K562 (cell line): ENCODE measurements around the gene TMEM273. TPM values are rescaled to one million over a fixed set of nuclear protein-coding genes. Genes with fewer than 3 reads are reported as not detected.

Experiments used
- CEBPG ChIP-seq, 3 experiments: fragments of 200-800 bp in 1 of 3; sonication (Bioruptor generic) in 1 of 3; sonication (generic) in 1 of 3; formaldehyde crosslinking in 1 of 3; IDR thresholded peaks in 2 of 3; conservative IDR thresholded peaks in 1 of 3; 2 replicates each; pipeline versions ENCODE4 v1.6.1 to v1.8.0; 2016 to 2022; ENCODE audit warnings: missing compliant biosample characterization in 2 of 3, missing genetic modification characterization in 2 of 3, mild to moderate bottlenecking in 1 of 3, missing genetic modification reagents in 1 of 3
- CSDE1 ChIP-seq, 2 experiments: fragments of 450-650 bp; IDR thresholded peaks; 2 replicates each; pipeline ENCODE4 v1.6.1; 2016; ENCODE audit warnings: mild to moderate bottlenecking in 1 of 2
- EP400 ChIP-seq: fragments of 450-650 bp; IDR thresholded peaks from 2 replicates; pipeline ENCODE4 v1.6.1; 2017; ENCODE audit warnings: antibody characterized with exemption, mild to moderate bottlenecking, moderate library complexity
- KAT8 ChIP-seq: fragments of 450-650 bp; IDR thresholded peaks from 2 replicates; pipeline ENCODE4 v1.6.1; 2016; ENCODE audit warnings: low read depth, mild to moderate bottlenecking
- KDM4B ChIP-seq, 2 experiments: fragments of 450-650 bp in 1 of 2; sonication (generic) in 1 of 2; IDR thresholded peaks; 2 replicates each; pipeline ENCODE4 v1.6.1; 2016 to 2017; ENCODE audit warnings: borderline replicate concordance in 2 of 2, antibody characterized with exemption in 1 of 2, low read depth in 1 of 2, mild to moderate bottlenecking in 1 of 2
- KLF16 ChIP-seq: IDR thresholded peaks from 2 replicates; pipeline ENCODE4 v1.6.1; 2016; ENCODE audit warnings: antibody characterized with exemption
- MYNN ChIP-seq, 2 experiments: sonication (generic); formaldehyde crosslinking in 1 of 2; IDR thresholded peaks; 2 replicates each; pipeline versions ENCODE4 v1.5.0 to v1.6.1; 2016 to 2020; ENCODE audit warnings: antibody characterized with exemption in 1 of 2, missing genetic modification reagents in 1 of 2
- NFYB ChIP-seq: IDR thresholded peaks from 2 replicates; pipeline ENCODE4 v1.6.1; 2011; ENCODE audit warnings: mild to moderate bottlenecking, moderate library complexity; ENCODE audit not compliant: insufficient read length; ENCODE audit errors: extremely low read depth
- SMAD1 ChIP-seq: fragments of 150-350 bp; IDR thresholded peaks from 2 replicates; pipeline ENCODE4 v1.6.1; 2014; ENCODE audit warnings: low read length, low read depth; ENCODE audit not compliant: partially characterized antibody
- SMAD2 ChIP-seq: fragments of 150-350 bp; IDR thresholded peaks from 2 replicates; pipeline ENCODE4 v1.6.1; 2014; ENCODE audit warnings: low read depth, mild to moderate bottlenecking, low read length
- ZNF561 ChIP-seq: fragments of 450-650 bp; formaldehyde crosslinking; conservative IDR thresholded peaks from 2 replicates; pipeline ENCODE4 v1.4.0; 2020; ENCODE audit warnings: mild to moderate bottlenecking, moderate library complexity
- polyA plus RNA-seq, 8 experiments: library from polyadenylated mRNA; depleted of rRNA in 4 of 8; stranded (reverse) in 5 of 8; unstranded in 3 of 8; fragments of >200 nt; fragmentation: Nextera tagmentation in 2 of 8; fragmentation: Illumina TruSeq in 1 of 8; extraction: Ambion mirVana in 2 of 8; extraction: Trizol in 1 of 8; gene quantifications; 2 replicates each; pipeline versions ENCODE4 v1.2.1 to v1.2.3, GENCODE V29; 2011 to 2014; ENCODE audit warnings: inconsistent platforms in 1 of 8, missing spikeins in 1 of 8
- total RNA-seq, 7 experiments: library from RNA; depleted of rRNA in 6 of 7; stranded (reverse); fragments of >200 nt in 6 of 7; fragmentation: Illumina TruSeq in 2 of 7; extraction: Trizol in 2 of 7; gene quantifications; 2 replicates each; pipeline versions ENCODE4 v1.2.1 to v1.2.3, GENCODE V29; 2011 to 2021; ENCODE audit warnings: low replicate concordance in 1 of 7
- TF ChIP-seq, protein P1 (sequence below): fragments of 450-650 bp; IDR thresholded peaks from 2 replicates; pipeline ENCODE4 v1.6.1; 2016; ENCODE audit warnings: mild to moderate bottlenecking, moderate library complexity
- TF ChIP-seq, protein P2 (sequence below): fragments of 250-450 bp; sonication (Bioruptor Pico); IDR thresholded peaks from 2 replicates; pipeline ENCODE4 v1.5.0; 2021
- TF ChIP-seq, protein P3 (sequence below): fragments of 450-650 bp; IDR thresholded peaks from 2 replicates; pipeline ENCODE4 v1.6.1; 2016; ENCODE audit warnings: antibody characterized with exemption

TMEM273 gene
- total and polyA plus RNA-seq, 9 of the 15 experiments (the other 6 are each of a cell fraction or from before 2014, with no cell fraction given) = 39.2 to 131 (median 95.6) TPM

DNA sequence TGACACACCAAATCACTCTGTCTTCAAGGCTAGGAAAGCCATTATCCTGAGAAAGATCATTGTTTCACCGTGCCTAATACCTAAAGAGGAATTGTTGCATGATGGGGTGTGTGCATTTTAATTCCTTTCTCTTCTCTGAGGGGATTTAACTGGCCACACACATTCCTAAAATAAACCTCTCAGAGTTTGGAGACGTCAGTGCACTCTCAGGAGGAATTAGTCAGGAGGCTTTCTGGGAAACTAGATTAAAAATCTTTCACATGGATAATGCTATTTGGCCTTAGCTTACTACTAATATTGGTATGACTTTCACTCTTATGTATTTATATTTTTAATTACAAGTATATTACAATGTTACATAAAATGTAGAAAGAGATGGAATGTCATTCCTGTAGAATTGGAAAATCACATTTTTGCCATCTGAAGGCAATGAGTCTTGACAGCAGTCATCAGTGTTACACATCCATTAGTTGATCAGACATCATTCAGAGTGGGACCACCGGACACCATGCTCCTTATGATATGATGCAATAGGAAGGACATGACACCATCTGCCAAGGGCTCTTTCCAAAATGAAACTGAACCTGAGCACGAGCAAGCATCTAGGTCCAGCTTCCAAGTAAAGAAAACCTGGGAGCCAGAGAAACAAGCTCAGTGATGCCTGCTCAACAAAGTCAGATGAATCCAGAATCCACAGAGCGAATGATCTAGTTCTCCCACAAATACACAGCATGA, 43.1 kb upstream of the TMEM273 start (continued):
- TF ChIP-seq, protein P1, sequence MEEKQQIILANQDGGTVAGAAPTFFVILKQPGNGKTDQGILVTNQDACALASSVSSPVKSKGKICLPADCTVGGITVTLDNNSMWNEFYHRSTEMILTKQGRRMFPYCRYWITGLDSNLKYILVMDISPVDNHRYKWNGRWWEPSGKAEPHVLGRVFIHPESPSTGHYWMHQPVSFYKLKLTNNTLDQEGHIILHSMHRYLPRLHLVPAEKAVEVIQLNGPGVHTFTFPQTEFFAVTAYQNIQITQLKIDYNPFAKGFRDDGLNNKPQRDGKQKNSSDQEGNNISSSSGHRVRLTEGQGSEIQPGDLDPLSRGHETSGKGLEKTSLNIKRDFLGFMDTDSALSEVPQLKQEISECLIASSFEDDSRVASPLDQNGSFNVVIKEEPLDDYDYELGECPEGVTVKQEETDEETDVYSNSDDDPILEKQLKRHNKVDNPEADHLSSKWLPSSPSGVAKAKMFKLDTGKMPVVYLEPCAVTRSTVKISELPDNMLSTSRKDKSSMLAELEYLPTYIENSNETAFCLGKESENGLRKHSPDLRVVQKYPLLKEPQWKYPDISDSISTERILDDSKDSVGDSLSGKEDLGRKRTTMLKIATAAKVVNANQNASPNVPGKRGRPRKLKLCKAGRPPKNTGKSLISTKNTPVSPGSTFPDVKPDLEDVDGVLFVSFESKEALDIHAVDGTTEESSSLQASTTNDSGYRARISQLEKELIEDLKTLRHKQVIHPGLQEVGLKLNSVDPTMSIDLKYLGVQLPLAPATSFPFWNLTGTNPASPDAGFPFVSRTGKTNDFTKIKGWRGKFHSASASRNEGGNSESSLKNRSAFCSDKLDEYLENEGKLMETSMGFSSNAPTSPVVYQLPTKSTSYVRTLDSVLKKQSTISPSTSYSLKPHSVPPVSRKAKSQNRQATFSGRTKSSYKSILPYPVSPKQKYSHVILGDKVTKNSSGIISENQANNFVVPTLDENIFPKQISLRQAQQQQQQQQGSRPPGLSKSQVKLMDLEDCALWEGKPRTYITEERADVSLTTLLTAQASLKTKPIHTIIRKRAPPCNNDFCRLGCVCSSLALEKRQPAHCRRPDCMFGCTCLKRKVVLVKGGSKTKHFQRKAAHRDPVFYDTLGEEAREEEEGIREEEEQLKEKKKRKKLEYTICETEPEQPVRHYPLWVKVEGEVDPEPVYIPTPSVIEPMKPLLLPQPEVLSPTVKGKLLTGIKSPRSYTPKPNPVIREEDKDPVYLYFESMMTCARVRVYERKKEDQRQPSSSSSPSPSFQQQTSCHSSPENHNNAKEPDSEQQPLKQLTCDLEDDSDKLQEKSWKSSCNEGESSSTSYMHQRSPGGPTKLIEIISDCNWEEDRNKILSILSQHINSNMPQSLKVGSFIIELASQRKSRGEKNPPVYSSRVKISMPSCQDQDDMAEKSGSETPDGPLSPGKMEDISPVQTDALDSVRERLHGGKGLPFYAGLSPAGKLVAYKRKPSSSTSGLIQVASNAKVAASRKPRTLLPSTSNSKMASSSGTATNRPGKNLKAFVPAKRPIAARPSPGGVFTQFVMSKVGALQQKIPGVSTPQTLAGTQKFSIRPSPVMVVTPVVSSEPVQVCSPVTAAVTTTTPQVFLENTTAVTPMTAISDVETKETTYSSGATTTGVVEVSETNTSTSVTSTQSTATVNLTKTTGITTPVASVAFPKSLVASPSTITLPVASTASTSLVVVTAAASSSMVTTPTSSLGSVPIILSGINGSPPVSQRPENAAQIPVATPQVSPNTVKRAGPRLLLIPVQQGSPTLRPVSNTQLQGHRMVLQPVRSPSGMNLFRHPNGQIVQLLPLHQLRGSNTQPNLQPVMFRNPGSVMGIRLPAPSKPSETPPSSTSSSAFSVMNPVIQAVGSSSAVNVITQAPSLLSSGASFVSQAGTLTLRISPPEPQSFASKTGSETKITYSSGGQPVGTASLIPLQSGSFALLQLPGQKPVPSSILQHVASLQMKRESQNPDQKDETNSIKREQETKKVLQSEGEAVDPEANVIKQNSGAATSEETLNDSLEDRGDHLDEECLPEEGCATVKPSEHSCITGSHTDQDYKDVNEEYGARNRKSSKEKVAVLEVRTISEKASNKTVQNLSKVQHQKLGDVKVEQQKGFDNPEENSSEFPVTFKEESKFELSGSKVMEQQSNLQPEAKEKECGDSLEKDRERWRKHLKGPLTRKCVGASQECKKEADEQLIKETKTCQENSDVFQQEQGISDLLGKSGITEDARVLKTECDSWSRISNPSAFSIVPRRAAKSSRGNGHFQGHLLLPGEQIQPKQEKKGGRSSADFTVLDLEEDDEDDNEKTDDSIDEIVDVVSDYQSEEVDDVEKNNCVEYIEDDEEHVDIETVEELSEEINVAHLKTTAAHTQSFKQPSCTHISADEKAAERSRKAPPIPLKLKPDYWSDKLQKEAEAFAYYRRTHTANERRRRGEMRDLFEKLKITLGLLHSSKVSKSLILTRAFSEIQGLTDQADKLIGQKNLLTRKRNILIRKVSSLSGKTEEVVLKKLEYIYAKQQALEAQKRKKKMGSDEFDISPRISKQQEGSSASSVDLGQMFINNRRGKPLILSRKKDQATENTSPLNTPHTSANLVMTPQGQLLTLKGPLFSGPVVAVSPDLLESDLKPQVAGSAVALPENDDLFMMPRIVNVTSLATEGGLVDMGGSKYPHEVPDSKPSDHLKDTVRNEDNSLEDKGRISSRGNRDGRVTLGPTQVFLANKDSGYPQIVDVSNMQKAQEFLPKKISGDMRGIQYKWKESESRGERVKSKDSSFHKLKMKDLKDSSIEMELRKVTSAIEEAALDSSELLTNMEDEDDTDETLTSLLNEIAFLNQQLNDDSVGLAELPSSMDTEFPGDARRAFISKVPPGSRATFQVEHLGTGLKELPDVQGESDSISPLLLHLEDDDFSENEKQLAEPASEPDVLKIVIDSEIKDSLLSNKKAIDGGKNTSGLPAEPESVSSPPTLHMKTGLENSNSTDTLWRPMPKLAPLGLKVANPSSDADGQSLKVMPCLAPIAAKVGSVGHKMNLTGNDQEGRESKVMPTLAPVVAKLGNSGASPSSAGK = peak; percentile 39
- TF ChIP-seq KAT8 (no peak), SMAD2 (no peak), ZNF561 (CRISPR knock-in tag) (no peak), CEBPG (CRISPR knock-in tag; IDR thresholded peaks at IDR 0.05) (peak; percentile 71; the same call in 1 of the 2 replicates), CEBPG (tag; conservative IDR thresholded peaks at IDR 0.05 in 1 of 2, IDR thresholded peaks at IDR 0.05 in 1 of 2) (peak; percentile 83 to 87), MYNN (IDR thresholded peaks at IDR 0.05) (no peak), MYNN (CRISPR knock-in tag; IDR thresholded peaks at IDR 0.05) (no peak), EP400 (peak; percentile 55), SMAD1 (no peak), CSDE1 (IDR thresholded peaks at IDR 0.05) (no peak), KDM4B (IDR thresholded peaks at IDR 0.05; ENCODE audit: borderline replicate concordance in 2 of 2, low read depth in 1 of 2) (no peak), KLF16 (no peak), NFYB (no peak)
- TF ChIP-seq, protein P2, sequence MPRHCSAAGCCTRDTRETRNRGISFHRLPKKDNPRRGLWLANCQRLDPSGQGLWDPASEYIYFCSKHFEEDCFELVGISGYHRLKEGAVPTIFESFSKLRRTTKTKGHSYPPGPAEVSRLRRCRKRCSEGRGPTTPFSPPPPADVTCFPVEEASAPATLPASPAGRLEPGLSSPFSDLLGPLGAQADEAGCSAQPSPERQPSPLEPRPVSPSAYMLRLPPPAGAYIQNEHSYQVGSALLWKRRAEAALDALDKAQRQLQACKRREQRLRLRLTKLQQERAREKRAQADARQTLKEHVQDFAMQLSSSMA (CRISPR knock-in tag) = no peak
- TF ChIP-seq, protein P3, sequence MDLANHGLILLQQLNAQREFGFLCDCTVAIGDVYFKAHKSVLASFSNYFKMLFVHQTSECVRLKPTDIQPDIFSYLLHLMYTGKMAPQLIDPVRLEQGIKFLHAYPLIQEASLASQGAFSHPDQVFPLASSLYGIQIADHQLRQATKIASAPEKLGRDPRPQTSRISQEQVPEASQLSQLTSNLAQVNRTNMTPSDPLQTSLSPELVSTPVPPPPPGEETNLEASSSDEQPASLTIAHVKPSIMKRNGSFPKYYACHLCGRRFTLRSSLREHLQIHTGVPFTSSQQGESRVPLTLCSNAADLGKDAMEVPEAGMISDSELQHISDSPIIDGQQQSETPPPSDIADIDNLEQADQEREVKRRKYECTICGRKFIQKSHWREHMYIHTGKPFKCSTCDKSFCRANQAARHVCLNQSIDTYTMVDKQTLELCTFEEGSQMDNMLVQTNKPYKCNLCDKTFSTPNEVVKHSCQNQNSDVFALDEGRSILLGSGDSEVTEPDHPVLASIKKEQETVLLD = no peak
